GM19238 (cell line): ENCODE data around the gene CHAT.

Source experiments
- DNase-seq: peaks from one replicate; pipeline ENCODE4 v3.0.0; 2011; ENCODE audit warnings: low spot score; ENCODE audit not compliant: insufficient read length

CHAT gene

GRCh38 chr10:49613882-49614241, at the start of gene CHAT:
TSS of gene CHAT (plus strand) at chr10:49614037. CDS start at chr10:49614190, 153 bp downstream.
- DNase-seq: no peak

DNA sequence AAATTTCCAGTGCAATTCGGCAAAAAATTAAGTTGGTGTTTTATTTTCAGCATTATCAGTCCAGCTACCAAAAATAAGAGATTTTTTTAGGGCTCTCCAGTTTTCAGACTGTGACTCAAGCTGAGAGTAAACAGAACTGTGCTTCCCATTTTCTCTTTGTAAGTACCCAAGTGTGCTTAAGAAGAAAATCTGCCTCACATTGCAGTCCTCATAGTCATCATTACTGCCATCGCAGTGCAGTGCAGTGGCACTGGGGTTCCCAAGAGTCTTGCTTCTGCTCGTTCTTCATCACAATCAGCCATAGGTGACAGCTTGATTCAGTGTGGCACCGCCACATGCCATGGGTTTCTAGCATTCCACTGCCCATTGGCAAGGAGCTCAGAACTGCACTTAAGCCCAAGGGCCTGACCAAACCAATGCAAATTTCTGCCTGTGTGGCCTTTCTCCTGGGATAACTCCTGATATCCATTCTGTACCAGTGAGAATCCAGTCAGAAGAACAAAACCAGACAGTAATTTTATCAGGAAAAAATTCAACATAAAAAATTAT, 49.3 kb upstream of the CHAT start:
- no peak for DNase-seq

- no peak for DNase-seq
Observed at GRCh38 chr10:49567810-49568209, 46.0 kb upstream of the CHAT start.

- no peak for DNase-seq
Observed at GRCh38 chr10:49568235-49568634, 45.6 kb upstream of the CHAT start.

- no peak for DNase-seq
Observed at GRCh38 chr10:49569031-49569631, 44.7 kb upstream of the CHAT start.

DNA sequence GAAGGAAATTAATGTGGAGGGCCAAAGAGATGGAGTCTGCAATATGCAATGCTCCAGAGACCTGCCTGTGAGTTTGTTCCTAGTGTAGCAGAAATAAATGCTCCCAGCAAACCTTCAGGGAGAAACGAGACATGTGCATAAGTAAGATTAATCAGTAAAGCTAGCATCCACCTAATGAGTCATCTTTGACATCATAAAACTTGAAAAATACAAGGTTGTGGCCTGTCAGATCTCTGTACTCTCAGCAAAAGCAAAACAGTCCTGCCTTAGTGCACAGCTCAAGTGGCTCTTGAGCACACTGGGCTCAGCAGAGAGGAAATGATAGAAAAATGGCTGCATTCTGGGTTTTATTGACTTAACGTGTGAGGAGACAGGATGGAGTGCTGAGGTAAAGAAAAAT, 42.4 kb upstream of the CHAT start:
- no peak for DNase-seq

DNA sequence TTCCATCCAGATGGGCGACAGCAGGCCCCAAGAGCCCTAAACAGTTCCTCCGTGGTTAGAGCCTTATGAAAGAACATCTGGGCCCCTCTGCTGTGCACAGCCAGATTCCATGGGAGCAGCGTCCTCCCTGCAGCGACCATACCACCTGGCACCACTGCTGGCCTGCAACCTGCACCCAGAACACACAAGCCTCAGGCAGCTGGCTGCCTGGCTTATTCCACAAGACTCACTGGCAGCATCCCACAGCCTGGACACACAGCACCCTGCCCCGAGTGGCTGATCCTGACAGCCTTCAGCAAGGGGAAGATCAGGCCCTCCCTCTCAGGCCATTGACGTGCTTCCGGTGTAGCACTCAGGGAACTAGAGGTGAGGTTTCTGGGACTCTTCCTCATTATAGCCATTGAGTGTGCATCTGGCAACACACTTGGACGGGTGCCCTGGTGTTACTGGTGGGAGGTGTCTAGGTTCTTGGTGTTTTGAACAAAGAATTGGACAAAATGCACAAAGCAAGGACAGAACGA, 41.2 kb upstream of the CHAT start:
- no peak for DNase-seq

GRCh38 chr10:49575489-49576072, 38.3 kb upstream of the CHAT start:
- no peak for DNase-seq

DNA sequence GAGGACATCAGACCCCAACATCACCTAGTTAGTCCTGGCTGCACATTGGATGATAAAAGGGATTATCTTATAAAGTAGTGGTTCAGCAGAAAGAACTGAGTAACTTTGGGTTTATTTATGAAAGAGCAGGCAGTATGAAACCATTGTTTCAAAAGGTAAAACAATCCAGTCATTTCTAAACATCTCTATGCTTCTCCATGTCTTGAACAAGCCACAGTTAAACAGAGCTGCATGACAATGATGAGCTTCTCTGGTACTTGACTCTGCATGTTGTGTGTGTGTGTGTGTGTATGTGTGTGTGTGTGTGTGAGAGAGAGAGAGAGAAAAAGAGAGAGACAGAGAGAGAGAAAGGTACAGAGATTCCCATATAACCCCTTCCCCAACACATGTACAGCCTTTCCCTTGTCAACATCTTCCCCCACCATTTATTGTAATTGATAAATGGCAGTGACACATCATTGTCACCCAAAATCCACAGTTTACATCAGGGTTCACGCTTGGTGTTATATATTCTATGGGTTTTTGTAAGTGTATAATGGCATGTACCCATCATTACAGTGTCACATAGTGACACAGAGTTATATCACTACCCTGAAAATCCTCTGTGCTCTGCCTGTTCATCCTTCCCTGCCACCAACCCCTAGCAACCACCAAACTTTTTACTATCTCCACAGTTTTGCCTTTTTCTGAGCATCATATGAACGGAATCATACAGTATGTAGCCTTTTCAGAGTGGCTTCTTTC, 36.5 kb upstream of the CHAT start:
- no peak for DNase-seq

DNA sequence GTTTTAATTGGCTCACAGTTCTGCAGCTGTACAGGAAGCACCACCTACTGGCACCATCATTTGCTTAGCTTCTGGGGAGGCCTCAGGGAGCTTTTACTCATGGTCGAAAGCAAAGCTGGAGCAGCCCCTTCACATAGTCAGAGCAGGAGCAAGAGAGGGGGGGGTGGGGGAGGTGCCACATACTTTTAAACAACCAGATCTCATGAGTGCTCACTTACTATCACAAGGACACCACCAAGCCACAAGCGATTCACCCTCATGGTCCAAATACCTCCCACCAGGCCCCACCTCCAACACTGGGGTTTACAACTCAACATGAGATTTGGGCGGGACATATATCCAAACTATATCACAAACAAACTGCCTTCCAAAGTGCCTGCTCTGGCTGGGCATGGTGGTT, 35.4 kb upstream of the CHAT start:
- no peak for DNase-seq

DNA sequence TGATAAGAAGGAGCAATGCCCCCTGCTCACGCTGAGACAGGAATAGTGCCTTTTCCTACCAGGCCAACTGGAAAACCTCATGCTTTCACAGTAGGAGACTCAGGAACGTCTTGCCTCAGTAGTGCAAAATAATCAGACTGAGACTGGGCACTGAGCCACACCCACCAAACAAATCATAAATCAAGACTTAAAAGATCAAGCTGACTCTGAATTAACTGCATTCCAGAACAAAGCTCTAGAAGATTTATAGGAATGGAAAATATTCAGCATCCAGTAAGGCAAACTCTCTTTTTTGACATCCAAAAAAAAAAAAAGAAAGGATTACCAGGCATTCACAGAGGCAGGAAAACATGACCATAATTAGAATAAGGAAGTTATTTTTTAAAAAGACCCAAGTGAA, 34.2 kb upstream of the CHAT start:
- DNase-seq: no peak

DNA sequence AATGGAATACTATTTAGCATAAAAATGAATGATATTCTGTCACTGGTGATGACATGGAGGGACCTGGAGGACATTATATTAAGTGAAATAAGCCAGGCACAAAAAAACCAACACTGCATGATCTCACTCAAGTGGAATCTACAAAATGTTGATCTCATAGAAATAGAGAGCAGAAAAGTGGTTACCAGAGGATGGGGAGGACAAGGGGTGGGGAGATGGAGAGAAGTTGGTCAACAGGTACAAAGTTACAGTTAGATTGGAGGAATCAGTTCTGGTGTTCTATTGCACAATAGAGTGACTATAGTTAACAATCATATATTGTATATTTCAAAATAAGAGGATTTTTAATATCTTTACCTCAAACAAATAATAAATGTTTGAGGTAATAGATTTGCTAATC, 28.4 kb upstream of the CHAT start:
- DNase-seq: no peak

DNA sequence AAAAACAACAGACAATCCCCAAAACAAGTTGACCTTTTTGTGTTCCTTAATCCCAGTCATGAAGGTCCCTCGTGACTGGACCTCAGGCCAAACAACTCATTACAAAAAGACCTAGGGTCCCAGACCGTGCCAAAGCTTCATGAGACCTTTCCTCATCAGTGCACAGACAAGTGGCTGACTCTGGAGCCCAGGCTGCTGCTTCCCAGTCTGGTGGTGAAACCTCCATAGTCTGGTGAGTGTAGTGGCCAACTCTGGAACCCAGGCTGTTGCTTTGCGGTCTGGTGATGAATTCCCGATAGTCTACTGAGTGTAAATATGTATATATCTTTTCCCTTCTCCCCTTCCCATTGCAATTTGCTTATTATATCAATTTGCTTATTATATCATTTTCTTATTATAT, 25.9 kb upstream of the CHAT start:
- DNase-seq: no peak

GRCh38 chr10:49592726-49593563, 20.9 kb upstream of the CHAT start:
- peak; percentile 63 for DNase-seq

DNA sequence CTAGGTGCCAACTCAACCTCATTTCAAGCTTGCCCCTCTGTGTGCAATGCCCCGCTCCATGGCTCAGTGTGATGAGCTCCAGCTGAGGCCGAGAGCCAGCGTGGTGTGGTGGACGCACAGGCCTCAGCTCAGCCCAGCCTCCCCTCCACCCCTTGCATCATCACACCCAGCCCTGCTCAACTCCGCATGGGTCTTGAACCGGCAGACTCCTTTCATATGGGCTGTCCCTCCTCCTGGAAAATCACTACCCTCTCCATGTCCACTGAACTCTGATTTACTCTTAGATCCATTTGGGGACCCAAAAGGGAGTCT, 20.3 kb upstream of the CHAT start:
- no peak for DNase-seq

DNA sequence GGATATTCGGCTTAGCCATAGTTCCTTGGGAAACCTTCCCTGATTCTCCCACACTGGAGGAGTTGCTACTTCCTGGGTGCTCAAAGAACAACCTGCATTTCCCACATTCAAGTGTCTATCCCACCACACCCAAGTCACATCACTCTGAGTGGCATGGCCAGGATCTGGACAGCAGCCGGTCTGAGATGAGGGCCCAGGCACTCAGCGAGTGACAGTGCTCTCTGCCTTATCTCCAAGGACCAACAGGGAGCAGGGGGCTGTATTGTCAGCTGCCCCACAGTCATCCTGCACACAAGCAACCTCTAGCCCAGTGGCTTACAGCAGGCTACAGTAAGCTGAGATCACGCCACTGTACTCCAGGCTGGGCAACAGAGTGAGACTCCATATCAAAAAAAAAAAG, 19.8 kb upstream of the CHAT start:
- no peak for DNase-seq

DNA sequence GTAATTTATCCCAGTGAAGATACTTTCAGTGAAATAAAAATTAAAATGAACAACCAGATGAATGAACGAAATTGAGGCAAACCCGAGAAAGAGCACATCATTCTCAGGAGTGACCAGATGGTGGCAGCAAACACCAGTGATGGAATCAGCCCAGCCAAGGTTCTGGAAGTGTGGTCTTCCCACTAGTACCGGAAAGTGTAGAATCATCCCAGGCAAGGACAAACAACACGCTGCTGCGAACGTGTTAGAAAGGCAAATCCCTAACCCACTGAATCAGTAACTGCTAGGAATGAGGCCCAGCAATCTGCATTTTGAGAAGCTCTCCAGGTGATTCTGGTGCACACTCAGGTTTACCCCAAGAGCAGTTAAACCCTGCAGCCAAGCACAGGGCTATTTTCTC, 19.2 kb upstream of the CHAT start:
- DNase-seq: no peak

DNA sequence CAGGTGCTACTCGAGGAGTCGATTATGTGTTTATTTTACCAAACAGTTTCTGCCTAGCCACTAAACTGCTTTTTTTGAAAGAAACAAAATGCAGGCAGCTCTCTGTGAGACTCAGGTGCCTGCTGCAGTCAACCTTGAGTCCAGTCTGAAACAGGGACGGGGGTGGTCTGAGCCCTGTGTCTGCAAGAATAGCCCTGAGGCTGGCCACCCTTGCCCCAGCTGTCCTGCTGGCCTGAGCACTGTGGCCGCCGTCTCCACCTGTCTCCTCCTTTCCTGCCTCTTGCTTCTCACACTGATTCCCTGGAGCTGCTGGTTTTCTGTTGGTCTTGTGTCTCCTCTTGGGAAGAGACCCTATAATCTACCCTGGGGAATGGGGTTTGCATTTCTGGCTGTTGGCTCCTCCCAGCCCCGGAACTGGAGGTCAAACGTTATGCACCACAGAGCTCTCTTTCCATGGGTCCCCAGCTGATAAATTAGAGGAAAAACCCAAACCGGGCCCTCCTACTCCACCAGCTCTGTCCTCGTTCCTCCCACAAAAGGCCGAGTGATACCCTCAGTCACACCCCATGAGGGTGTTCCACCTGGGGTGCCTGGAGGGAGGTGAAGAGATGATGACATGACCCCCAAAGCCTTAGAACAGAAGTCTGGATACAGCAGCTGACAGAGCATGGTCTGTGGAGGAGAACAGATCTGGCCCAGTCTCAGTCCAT, 18.7 kb upstream of the CHAT start:
- DNase-seq: no peak

DNA sequence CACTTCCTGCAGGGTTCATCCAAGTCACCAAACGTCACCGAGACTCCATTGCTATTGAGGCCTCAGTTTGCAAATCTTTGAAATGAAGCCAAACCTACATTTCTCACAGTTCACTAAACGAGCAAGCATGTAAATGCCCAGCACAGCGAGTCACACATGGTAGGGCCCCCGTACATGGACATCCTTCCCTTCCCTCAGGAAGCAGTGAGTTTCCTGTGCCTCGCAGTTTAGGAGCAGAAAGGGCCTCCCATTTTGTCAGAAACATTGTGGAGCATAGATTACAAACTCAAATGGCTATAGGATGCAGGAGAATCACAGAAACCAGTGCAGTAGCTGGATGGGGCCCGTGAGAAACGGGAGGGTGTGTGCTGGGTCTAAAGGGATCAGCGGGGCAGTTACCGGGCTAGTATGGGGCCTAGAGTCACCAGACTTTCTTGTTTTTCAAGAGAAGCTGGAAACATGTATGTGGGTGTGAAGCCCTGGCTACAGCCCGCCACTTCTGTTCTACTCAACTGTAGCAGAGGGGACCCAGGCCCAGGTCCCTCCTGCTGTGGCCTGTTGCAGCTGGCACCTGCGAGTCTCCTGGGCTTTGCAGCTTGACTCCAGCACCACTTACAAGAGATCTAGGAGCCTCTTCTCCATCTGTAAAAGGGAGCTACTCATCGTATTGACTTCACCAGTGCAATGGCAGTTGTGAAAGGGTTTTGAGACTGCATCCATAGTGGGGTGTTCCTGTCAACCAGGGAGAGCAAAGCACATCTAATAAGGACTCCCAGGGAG, 17.9 kb upstream of the CHAT start:
- no peak for DNase-seq

GRCh38 chr10:49596493-49596809, 17.4 kb upstream of the CHAT start:
- DNase-seq: no peak

DNA sequence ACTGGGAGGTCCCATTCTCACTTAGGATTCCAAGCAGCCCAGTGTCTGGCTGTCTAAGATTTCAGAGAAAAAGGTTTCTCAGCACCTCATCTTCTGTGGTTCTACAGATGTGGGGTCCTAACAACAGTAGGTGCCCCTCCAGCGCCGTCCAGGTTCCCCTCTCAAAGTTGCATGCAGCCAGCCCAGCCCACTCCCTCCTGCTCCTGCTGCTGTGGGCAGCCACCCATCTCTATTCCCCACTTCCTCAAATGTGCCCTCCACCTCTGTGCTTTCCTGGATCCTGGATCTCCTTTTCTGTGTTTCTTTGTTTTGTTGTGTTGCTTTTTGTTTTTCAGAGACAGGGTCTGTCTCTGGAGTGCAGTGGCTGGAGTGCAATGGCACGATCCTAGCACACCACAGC, 17.0 kb upstream of the CHAT start:
- DNase-seq: no peak
